Measurements from ENCODE around the gene ACSF2.

DNA sequence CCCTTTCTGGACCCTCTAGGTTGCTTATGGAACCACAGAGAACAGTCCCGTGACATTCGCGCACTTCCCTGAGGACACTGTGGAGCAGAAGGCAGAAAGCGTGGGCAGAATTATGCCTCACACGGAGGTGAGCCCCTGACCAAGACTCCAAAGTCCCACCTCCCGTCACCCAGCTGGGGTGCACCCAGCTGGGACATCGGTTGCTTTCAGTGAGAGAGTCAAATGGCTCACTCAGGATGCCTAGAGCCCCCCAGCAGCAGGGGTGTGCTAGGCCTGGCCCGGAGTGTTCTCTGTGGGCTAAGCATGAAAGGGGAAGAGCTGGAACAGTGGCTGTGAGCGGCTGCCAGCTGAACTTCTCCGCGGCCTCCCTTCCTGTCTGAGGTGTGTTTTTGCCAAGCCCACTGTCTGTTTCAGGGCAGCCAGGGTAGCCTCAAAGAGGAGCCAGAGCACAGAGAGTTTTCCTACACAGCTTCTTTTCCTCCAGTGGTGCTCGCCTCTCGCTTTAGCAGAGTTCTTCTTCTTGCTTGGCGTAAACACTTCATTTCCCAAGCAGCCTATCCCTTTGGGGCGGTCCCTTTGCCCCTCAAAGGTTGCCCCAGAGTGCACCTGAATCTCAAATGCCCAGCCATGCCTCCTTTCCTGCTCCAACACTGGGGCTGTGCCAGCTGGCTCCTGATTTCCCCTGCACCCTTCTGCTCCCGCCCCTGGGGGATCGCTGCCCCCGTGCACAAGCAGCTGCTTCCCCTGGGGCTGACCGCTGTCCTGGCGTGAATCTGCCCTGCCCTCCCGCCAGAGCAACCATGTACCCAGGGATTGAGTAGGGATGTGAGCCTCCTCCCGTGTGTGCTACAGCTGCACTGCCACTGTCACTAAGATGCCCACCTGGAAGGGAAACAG, 45.2 kb downstream of the ACSF2 start:
- TF ChIP-seq POLR2A (IDR thresholded peaks at IDR 0.05; ENCODE audit: low read depth, low read length), result no peak
- TF ChIP-seq POLR2AphosphoS5 (IDR thresholded peaks at IDR 0.05; ENCODE audit: low read depth, low read length), result no peak

All from GM12892 (cell line).